IPS-20b (cell line): ENCODE data around the gene ORM2.

ENCODE experiments used
- H3K27ac ChIP-seq: one replicate; pipeline ENCODE4 v1.5.1; 2013; ENCODE audit warnings: low read length
- H3K27me3 ChIP-seq: 2 replicates; pipeline ENCODE4 v1.6.1; 2013; ENCODE audit warnings: mild to moderate bottlenecking, low read length, inconsistent platforms; ENCODE audit not compliant: insufficient read depth
- H3K36me3 ChIP-seq: 2 replicates; pipeline ENCODE4 v1.6.1; 2013; ENCODE audit warnings: low read depth, mild to moderate bottlenecking, inconsistent platforms, low read length, moderate library complexity; ENCODE audit not compliant: insufficient read depth
- H3K4me1 ChIP-seq: 2 replicates; pipeline ENCODE4 v1.6.1; 2013; ENCODE audit warnings: mild to moderate bottlenecking, control low read depth, inconsistent platforms, low read length, moderate library complexity; ENCODE audit not compliant: insufficient read depth
- H3K4me3 ChIP-seq: 2 replicates; pipeline ENCODE4 v1.5.1; 2013; ENCODE audit warnings: mild to moderate bottlenecking, low read length, inconsistent platforms
- H3K9ac ChIP-seq: 2 replicates; pipeline ENCODE4 v1.6.1; 2013; ENCODE audit warnings: low read depth, mild to moderate bottlenecking, inconsistent platforms, low read length, moderate library complexity
- H3K9me3 ChIP-seq: 2 replicates; pipeline ENCODE4 v1.6.1; 2013; ENCODE audit warnings: mild to moderate bottlenecking, low read depth, low read length, inconsistent platforms; ENCODE audit not compliant: insufficient read depth

ORM2 gene

GRCh38 chr9:114341152-114341830, 11.6 kb downstream of the ORM2 start:
- peaks cover 76% of the 10 kb centered on the region for H3K36me3 ChIP-seq
- H3K4me3 ChIP-seq: no peak overlapping the region
- H3K4me1 ChIP-seq: no peaks in the 10 kb centered on the region
- H3K27ac ChIP-seq: no peak overlapping the region
- H3K9ac ChIP-seq: no peak overlapping the region
- no peaks in the 10 kb centered on the region for H3K27me3 ChIP-seq
- H3K9me3 ChIP-seq: no peaks in the 10 kb centered on the region

- Histone ChIP-seq H3K36me3 (peaks cover 79% of the 10 kb centered on the region), H3K9ac (no peak overlapping the region), H3K4me3 (no peak overlapping the region), H3K27ac (no peak overlapping the region), H3K4me1 (no peaks in the 10 kb centered on the region), H3K27me3 (no peaks in the 10 kb centered on the region), H3K9me3 (no peaks in the 10 kb centered on the region)
Measured at GRCh38 chr9:114341991-114342390, 12.3 kb downstream of the ORM2 start.

- Histone ChIP-seq H3K9ac (no peak overlapping the region), H3K27me3 (no peaks in the 10 kb centered on the region), H3K4me1 (no peaks in the 10 kb centered on the region), H3K36me3 (peaks cover 84% of the 10 kb centered on the region), H3K27ac (no peak overlapping the region), H3K4me3 (no peak overlapping the region), H3K9me3 (no peaks in the 10 kb centered on the region)
Measured at GRCh38 chr9:114342755-114343440, 13.2 kb downstream of the ORM2 start.

- peaks cover 3% of the 10 kb centered on the region; the same call in 1 of the 2 replicates for H3K4me1 ChIP-seq
- H3K9ac ChIP-seq: no peak overlapping the region
- H3K9me3 ChIP-seq: no peaks in the 10 kb centered on the region
- no peak overlapping the region for H3K4me3 ChIP-seq
- no peaks in the 10 kb centered on the region for H3K27me3 ChIP-seq
- H3K36me3 ChIP-seq: peaks cover 84% of the 10 kb centered on the region
- H3K27ac ChIP-seq: no peak overlapping the region
Measured at GRCh38 chr9:114343471-114344187, 14.0 kb downstream of the ORM2 start.

GRCh38 chr9:114344188-114344566, 14.5 kb downstream of the ORM2 start:
- Histone ChIP-seq H3K36me3 (peaks cover 83% of the 10 kb centered on the region), H3K4me1 (peaks cover 6% of the 10 kb centered on the region), H3K9me3 (no peaks in the 10 kb centered on the region), H3K27me3 (no peaks in the 10 kb centered on the region), H3K4me3 (no peak overlapping the region), H3K9ac (no peak overlapping the region), H3K27ac (no peak overlapping the region)

- no peak overlapping the region for H3K27ac ChIP-seq
- H3K9ac ChIP-seq: no peak overlapping the region
- peaks cover 83% of the 10 kb centered on the region for H3K36me3 ChIP-seq
- no peaks in the 10 kb centered on the region for H3K9me3 ChIP-seq
- peaks cover 11% of the 10 kb centered on the region for H3K4me1 ChIP-seq
- no peak overlapping the region for H3K4me3 ChIP-seq
- no peaks in the 10 kb centered on the region for H3K27me3 ChIP-seq
Measured at GRCh38 chr9:114344692-114345091, 15.0 kb downstream of the ORM2 start.

- Histone ChIP-seq H3K4me1 (peaks cover 12% of the 10 kb centered on the region), H3K27me3 (no peaks in the 10 kb centered on the region), H3K36me3 (peaks cover 85% of the 10 kb centered on the region), H3K4me3 (no peak overlapping the region), H3K9me3 (no peaks in the 10 kb centered on the region), H3K27ac (no peak overlapping the region), H3K9ac (no peak overlapping the region)
Measured at GRCh38 chr9:114345493-114346065, 15.9 kb downstream of the ORM2 start.

GRCh38 chr9:114346146-114346545, 16.5 kb downstream of the ORM2 start:
- Histone ChIP-seq H3K36me3 (peaks cover 81% of the 10 kb centered on the region), H3K9ac (no peak overlapping the region), H3K9me3 (no peaks in the 10 kb centered on the region), H3K4me3 (no peak overlapping the region), H3K4me1 (peaks cover 12% of the 10 kb centered on the region), H3K27me3 (no peaks in the 10 kb centered on the region), H3K27ac (no peak overlapping the region)

GRCh38 chr9:114347675-114348074, 18.0 kb downstream of the ORM2 start:
- no peaks in the 10 kb centered on the region for H3K27me3 ChIP-seq
- H3K4me3 ChIP-seq: no peak overlapping the region
- peaks cover 73% of the 10 kb centered on the region for H3K36me3 ChIP-seq
- H3K27ac ChIP-seq: no peak overlapping the region
- H3K4me1 ChIP-seq: peaks cover 12% of the 10 kb centered on the region
- no peak overlapping the region for H3K9ac ChIP-seq
- H3K9me3 ChIP-seq: no peaks in the 10 kb centered on the region

GRCh38 chr9:114348261-114348905, 18.7 kb downstream of the ORM2 start:
- H3K9me3 ChIP-seq: no peaks in the 10 kb centered on the region
- peaks cover 12% of the 10 kb centered on the region for H3K4me1 ChIP-seq
- H3K27me3 ChIP-seq: no peaks in the 10 kb centered on the region
- 0 out of 2 replicates have a peak overlapping the region, but pooled peaks have one; percentile 10 for H3K9ac ChIP-seq
- no peak overlapping the region for H3K27ac ChIP-seq
- H3K4me3 ChIP-seq: no peak overlapping the region
- H3K36me3 ChIP-seq: peaks cover 71% of the 10 kb centered on the region

GRCh38 chr9:114348906-114349482, 19.3 kb downstream of the ORM2 start:
- Histone ChIP-seq H3K9ac (peak overlapping the region; percentile 50; the same call in 1 of the 2 replicates), H3K27ac (peak overlapping the region; percentile 48), H3K36me3 (peaks cover 69% of the 10 kb centered on the region), H3K9me3 (no peaks in the 10 kb centered on the region), H3K4me1 (peaks cover 12% of the 10 kb centered on the region), H3K4me3 (no peak overlapping the region), H3K27me3 (no peaks in the 10 kb centered on the region)
